Forelimb muscle (tissue), 1 donor: ENCODE measurements around the gene SEMA3E. TPM values are rescaled to one million over a fixed set of nuclear protein-coding genes. Genes with fewer than 3 reads are reported as not detected.
"Not testable (repeated sequence)": the region's sequence is repeated elsewhere in the genome, so short reads cannot be mapped to it uniquely, and the experiment has no call there.

Experiments used
- DNase-seq: peaks from one replicate; pipeline ENCODE4 v3.0.0-alpha.2; 2013; ENCODE audit warnings: low read depth
- polyA plus RNA-seq: library from polyadenylated mRNA; unstranded; fragments of 120-200 nt; gene quantifications from one replicate; pipeline ENCODE4 v1.2.1, GENCODE V29; 2013; ENCODE audit not compliant: insufficient read length

SEMA3E gene
- polyA plus RNA-seq, 1 donor = 1.6 TPM

GRCh38 chr7:83452256-83452655 lies 196.7 kb downstream of the SEMA3E start:
- DNase-seq = no peak

DNA sequence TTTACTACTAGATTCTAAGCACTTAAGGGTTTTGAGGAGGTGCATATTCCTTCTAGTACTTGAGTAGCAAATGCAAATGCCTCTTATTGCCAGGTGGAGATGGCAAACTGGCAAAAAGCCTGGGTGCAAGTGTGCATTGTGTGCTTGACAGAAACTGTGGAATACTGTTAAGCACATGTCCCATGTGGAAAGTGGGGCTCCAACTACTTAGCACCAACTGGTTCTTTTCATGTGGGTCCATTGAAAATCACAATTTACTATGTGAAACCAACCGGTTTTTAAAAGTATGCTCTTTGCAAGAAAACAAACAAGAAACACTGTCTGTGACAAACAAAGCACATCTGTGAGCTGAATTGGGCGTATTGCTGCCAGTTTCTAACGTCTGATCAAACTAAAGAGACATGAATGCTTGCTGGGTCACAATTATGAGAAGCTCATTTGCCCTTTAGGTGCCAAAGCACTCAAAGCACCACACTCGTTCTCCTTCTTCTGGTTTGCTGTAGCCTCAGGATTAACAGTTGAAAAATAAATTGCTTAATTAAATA lies 197.4 kb downstream of the SEMA3E start:
- no peak for DNase-seq

GRCh38 chr7:83449781-83450180 lies 199.2 kb downstream of the SEMA3E start:
- no peak for DNase-seq

GRCh38 chr7:83447681-83448080 lies 201.3 kb downstream of the SEMA3E start:
- no peak for DNase-seq

GRCh38 chr7:83446102-83446669 lies 202.8 kb downstream of the SEMA3E start:
- no peak for DNase-seq

GRCh38 chr7:83442911-83443310 lies 206.0 kb downstream of the SEMA3E start:
- DNase-seq = no peak

- no peak for DNase-seq
Measured at GRCh38 chr7:83439026-83439425, 209.9 kb downstream of the SEMA3E start.

DNA sequence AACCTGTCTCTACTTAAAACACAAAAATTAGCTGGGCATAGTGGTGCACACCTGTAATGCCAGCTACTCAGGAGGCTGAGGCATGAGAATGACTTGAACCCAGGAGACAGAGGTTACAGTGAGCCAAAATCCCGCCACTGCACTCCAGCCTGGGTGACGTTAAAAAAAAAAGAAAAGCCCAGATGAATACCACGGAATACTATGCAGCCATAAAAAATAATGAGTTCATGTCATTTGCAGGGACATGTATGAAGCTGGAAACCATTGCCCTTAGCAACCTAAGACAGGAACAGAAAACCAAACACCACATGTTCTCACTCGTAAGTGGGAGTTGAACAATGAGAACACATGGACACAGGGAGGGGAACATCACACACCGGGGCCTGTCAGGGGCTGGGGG lies 218.7 kb downstream of the SEMA3E start:
- not testable (repeated sequence) for DNase-seq

DNA sequence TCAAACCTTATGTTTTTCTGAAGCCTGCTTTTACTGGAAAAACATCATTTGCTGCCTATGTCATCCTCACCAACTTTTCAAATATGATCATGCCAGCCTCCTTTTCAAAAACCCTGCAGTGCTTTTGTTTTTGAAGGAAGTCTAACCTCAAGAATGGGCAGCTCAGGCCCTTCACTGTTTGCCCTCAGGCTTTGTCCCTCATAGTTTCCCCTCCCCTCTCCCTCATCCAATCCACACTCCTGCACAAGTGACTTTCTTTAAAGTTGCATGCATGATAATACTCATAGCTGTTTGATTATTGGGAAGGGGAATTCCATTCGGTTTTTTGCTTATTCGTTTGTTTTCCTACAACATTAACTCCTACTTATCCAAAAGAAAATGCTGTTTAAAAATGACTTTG lies 219.4 kb downstream of the SEMA3E start:
- DNase-seq = no peak

DNA sequence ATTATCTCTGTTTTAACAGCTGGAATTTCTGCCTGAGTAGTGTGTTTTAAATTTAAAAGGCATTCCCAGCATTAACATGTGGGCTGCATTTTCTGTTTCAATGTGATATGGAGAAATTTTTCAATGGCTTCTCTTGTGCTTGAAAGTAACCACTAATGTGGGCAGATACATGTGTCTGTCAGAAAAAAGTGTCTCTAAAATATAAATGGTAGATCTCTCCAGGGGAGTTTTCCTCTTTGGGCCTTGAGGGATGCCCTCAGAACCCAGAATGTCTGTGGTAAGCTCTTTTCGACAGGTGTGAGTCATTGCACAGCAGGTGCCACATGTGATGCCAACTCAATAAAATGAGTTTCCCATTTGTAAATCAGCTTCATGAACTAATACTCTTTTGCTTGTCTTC lies 221.1 kb downstream of the SEMA3E start:
- no peak for DNase-seq

DNA sequence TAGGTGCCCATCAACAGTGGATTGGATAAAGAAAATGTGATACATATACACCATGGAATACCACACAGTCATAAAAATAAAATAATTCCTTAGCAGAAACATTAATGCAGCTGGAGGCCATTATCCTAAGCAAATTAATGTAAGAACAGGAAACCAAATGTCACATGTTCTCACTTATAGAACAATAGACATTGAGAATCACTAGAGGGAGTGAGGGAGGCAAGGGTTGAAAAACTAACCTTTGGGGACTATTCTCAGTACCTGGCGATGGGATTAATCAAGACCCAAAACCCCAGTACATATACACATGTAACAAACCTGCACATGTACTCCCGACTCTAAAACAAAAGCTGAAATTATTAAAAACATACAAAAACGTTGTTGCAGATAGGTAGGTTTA lies 222.6 kb downstream of the SEMA3E start:
- DNase-seq = no peak

GRCh38 chr7:83419013-83419412 lies 229.9 kb downstream of the SEMA3E start:
- DNase-seq = no peak

GRCh38 chr7:83415840-83416239 lies 233.1 kb downstream of the SEMA3E start:
- no peak for DNase-seq

DNA sequence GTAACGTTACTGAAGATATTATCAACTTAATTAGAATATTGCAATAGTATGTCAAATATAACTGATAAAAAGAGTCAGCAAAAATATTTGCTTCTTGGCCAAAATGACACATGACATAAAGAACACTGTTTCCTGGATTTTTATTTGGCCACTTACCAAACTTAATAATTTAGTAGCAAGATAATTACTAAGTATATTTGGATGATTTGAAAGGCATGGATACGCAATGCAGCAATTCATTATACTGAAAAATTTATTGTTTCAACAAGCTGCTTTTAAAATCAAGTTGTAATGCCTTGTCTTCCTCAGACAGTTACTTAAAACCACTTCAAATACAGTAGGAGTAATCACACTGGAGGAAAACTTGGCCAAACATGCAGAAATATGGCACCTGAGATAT lies 234.0 kb downstream of the SEMA3E start:
- DNase-seq = no peak

GRCh38 chr7:83413831-83414230 lies 235.1 kb downstream of the SEMA3E start:
- DNase-seq = no peak

GRCh38 chr7:83413424-83413823 lies 235.5 kb downstream of the SEMA3E start:
- DNase-seq = no peak

GRCh38 chr7:83410989-83411591 lies 237.8 kb downstream of the SEMA3E start:
- DNase-seq = peak; percentile 22

- DNase-seq = no peak
Measured at GRCh38 chr7:83394776-83395175, 254.2 kb downstream of the SEMA3E start.

GRCh38 chr7:83388436-83388835 lies 260.5 kb downstream of the SEMA3E start:
- DNase-seq = no peak

- DNase-seq = no peak
Measured at GRCh38 chr7:83366629-83367028, 282.3 kb downstream of the SEMA3E start.

DNA sequence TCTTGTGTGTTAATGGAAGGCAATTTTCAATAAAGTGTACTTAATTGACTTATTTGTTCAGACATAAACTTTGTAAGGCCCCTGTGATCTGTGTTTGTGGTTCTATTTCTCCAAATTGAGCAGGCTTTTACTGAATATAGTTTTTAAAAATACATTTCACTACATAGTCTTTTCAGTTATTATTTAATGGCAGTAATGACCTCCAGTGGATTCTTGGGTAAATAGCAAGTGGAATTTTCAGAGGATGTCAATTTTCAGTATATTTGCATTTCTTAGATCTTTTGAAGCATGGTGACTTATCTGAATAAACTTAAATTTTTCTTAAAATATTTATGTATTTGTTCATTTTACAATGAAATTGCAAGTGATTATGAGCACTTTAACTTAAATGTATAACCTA lies 283.2 kb downstream of the SEMA3E start:
- no peak for DNase-seq

GRCh38 chr7:83362871-83363550 lies 285.9 kb downstream of the SEMA3E start:
- DNase-seq = peak; percentile 62

DNA sequence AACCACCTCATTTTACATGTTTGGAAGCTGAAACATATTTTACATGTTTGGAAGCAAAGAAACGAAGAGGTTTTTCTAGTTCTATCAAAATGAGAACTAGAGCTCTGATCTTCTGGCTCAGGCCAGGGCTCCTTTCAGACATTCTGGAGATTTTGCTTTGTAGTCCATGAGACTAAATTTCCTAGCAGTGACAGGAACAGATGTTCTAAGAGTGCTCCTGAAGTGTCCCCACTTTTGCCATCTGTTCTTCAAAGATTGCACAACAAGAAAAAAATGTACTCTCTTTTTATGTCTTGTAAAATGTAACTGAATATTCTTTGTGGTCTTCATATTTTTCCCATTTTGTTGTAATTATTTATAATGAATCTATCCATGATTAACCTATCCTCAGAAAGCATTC lies 289.8 kb downstream of the SEMA3E start:
- DNase-seq = no peak
